Non-pigmented ciliary epithelial cell (primary cell): Measurements from ENCODE around the gene U2AF1L4.
"Not testable (repeated sequence)": the region's sequence is repeated elsewhere in the genome, so short reads cannot be mapped to it uniquely, and the experiment has no call there.

ENCODE experiments used
- DNase-seq: peaks from one replicate; pipeline ENCODE4 v3.0.0-alpha.2; 2010; ENCODE audit warnings: low read depth

Gene U2AF1L4

DNA sequence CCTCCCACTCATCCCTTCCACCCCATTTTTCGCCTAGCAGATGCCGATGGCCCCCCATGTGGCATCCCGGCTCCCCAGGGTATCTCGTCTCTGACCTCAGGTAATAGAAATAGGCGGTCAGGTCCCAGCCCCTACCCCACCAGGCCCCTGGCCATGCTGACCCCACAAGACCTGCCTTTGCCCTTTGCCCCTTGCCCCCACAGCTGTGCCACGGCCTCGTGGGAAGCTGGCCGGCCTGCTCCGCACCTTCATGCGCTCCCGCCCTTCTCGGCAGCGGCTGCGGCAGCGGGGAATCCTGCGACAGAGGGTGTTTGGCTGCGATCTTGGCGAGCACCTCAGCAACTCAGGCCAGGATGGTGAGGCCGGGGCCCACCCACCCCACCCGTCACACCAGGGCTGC is 35.5 kb upstream of the U2AF1L4 start:
- no peak for DNase-seq

DNA sequence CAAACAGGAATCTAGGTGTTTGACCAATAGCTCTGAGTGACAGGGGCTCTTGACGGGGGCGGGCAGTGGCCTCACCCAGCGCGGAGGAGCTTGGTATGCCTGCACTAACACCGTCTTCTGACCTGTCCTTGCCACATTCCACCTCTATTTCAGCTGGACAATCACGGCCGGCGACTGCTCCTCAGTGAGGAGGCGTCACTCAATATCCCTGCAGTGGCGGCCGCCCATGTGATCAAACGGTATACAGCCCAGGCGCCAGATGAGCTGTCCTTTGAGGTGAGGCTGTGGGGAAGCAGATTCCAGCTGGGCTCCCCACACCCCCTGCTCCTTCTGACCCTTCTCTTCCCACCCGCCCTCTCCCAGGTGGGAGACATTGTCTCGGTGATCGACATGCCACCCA is 34.8 kb upstream of the U2AF1L4 start:
- DNase-seq: no peak

DNA sequence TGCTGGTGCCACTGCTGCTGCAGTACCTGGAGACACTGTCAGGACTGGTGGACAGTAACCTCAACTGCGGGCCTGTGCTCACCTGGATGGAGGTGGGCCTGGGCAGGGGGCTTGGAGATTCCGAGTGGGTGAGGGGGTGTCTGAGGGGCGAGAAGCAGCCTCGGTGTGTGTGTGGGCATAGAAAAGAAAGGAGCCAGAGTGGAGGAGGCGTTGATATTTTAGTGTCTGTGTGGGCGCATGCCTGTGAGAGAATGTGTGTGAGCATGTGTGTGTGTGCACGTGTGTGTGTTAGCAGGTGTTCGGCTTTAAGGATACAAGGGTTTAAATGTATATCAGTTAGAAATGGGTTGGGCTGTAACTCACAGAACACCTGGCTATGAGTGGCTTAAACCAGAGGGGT is 33.8 kb upstream of the U2AF1L4 start:
- no peak for DNase-seq

DNA sequence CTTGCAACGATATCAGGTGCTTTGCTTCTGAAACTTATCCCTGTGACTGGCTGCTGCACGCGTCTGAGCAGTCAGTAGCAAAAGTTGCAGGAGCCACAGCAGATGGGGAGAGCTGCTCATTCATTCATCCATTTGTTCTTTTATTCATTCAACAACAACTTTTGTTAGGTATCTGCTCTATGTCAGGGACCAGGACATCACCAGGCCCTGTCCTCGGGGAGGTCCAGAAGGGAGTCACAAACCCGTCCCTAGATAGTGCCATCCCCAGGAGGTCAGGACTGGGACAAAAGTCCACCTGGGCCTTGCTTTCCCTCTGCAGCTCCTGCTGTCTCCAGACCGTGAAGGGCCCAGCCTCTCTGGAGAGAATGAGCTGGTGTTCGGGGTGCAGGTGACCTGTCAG is 32.7 kb upstream of the U2AF1L4 start:
- no peak for DNase-seq

DNA sequence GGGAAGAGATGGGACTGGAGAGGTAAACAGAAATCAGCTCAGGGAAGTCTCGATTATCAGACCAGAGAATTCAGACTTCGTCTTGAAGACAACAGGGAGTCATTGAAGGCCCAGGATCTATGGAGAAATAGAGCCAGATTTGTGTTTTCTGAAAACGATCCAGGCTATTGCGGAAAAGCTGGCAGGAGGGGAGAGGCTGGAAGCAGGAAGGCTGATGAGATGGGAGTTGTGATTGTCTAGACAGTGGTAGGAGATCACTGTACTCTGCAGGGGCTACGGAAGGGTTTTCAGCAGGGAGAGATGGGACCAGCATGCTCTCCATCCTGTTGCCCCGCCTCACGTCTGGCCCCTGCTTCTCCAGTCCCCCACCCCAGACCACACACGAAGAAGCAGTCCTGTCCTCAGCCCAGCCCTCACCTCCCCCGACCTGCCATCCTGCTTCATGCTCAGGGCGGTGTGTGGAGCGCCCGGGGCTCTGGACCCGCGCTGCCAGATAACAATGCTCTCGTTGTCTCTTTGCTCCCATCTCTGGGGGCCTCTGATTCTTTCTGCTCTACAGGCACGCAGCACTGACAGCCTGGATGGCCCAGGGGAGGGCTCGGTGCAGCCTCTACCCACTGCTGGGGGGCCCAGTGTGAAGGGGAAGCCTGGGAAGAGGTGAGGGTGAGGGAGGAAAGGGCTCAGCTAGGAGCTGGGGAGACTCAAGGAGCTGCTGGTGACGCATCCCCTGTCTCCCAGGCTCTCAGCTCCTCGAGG is 32.0 kb upstream of the U2AF1L4 start:
- DNase-seq: no peak

DNA sequence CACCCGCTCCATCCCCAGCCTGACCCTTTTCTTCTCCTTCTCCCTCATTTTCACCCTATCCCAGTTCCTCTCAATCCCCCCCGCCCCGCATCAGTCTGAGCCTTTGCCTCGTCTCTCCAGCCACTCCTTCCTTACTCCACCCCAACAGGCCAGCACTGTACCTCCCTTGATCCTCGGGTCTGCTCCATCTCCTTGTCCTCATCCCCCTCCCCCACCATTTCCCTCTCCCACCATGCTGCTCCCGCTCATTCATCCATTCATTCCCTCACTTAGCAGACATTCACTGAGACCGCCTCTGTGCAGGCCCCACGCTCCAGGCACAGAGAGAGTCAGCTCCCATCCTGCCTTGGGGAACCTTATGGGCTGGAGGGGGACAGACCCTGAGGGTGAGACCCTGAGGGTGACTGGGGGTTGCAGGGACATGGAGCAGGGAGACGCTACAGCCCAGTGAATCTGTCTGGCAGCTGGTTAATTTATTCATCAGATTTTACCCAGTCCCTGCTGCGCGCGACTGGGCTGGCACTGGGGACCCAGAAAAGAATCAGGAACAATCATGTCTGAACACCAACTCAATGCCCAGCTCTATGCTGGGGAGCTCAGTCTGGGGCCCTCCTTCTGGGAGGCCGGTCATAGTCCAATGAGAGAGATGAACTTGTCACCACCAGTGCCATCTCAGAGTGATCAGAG is 31.0 kb upstream of the U2AF1L4 start:
- DNase-seq: no peak

DNA sequence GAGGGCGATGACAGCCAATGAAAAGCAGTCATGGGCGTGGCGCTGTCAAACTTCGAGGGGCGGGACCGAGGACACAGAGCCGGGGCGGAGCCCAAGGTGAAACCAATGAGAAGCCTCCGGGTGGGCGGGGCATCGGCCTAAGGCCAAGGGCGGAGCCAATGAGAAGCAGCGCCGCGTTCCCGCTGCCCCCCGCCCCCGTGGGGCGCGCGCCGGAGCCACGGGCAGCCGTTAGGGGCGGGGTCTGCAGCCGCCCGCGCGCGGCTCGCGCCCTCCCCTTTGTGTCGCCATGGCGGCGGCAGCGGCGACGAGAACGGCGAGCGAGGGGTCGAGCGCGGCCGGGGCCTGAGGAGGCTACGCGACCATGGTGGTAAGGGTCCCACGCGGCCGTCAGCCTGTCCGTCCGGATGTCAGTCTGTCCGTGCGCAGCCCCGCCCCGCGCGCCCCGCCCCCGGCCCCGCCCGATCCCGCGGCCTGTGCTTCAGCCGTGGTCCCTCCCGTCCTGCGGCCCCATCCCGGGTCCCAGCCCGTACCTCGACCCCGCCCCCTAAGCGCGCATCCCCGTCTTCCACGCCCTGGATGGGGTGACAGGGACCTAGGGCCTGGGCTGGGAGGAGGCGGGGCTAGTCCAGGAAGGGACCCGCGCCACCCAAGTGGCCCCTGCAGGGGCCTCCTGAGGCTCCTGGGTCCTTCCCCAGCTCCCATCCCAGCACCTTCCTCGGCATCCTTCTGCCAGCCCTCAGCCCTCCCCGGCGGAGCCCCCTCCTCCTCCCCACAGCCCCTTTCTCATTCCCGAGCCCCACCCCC is 30.3 kb upstream of the U2AF1L4 start, which contains the start of gene ARHGAP33:
Gene ARHGAP33 (plus strand): TSS at position 267 of the 804 bp plus-strand sequence. CDS start 95 bp downstream, at position 362.
- DNase-seq: peak; percentile 78

DNA sequence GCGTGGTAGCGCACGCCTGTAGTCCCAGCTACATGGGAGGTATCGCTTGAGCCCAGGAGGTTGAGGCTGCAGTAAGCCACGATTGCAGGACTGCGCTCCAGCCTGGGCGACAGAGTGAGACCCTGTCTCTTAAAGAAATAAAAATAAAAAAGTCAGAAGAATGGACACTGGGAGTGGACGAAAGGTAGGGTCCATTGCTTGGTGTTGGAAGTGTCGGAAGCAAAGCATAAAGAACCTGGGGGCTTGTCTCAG is 29.8 kb upstream of the U2AF1L4 start:
- no peak for DNase-seq

DNA sequence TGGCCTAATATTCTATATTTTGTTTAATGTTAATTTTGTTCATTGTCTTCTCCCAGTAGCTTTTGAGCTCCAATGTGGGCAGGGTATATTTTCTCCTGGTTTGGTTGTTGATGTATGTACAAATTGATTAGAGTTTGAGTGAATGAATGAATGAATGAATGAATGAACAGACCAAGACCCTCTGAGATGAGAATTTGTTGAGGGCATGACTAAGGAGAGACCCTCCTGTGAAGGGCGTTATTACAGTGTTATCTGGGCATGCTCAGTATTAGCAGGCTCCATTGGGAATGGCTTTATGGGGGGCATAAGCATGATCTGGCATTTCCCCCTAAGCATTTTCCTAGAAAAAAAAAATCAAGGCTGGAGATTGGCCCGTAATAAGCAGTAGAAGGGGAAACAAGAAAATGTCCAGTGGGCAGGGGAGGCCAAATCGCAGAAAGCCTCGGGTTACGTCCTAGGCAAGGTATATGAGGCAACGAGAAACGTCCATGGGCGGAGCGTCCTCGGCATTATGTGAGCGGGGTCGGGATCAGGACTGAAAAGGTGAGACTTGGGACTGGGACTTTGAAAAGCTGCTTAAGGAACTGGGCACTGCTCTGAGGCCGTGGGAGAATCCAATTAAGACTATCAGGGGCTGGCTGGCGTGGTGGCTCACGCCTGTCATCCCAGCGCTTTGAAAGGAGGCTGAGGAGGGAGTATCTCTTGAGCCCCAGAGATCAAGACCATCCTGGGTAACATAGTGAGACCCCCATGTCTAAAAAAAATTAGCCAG is 29.2 kb upstream of the U2AF1L4 start:
- no peak for DNase-seq

DNA sequence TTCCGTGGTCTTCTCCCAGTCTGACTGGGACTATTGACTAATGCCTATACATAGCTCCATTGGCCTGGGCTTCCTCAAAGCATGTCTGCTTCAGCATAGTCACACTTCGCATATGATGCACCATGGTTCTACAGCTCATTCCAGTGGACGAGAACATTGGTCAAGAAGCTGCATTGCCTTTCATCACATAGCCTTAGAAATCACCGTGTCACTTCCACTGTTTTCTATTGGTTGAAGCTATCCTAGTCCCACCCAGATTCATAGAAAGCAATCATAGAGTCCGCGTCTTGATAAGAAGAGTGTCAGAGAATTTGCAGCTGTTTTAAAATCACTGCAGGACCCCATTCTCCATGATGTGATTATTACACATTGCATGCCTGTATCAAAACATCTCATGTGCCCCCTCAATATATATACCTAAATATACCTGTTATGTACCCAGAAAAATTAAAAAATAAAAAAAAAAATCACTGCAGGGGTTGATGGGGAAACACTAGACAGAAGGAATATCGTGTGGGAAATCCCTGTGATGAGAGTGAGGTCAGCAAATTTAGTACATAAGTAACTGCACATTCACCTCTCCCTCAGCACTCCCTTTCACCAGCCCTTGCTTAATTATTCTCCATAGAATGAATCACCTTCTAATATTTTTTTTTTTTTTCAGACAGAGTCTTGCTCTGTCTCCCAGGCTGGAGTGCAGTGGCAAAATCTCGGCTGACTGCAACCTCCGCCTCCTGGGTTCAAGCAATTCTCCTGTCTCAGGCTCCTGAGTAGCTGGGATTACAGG is 28.0 kb upstream of the U2AF1L4 start:
- no peak for DNase-seq

DNA sequence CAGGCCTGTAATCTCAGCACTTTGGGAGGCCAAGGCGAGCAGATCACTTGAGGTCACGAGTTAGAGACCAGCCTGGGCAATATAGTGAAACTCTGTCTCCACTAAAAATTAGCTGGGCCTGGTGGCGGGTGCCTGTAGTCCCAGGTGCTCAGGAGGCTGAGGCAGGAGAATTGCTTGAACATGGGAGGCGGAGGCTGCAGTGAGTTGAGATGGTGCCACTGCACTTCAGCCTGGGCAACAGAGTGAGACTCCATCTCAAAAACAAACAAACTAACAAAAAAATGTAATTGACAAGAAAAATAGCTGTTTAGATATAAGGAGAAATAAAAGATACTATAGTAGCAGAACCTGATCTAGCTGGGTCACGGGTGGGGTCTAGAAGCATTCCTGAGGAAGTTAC is 27.1 kb upstream of the U2AF1L4 start:
- not testable (repeated sequence) for DNase-seq

DNA sequence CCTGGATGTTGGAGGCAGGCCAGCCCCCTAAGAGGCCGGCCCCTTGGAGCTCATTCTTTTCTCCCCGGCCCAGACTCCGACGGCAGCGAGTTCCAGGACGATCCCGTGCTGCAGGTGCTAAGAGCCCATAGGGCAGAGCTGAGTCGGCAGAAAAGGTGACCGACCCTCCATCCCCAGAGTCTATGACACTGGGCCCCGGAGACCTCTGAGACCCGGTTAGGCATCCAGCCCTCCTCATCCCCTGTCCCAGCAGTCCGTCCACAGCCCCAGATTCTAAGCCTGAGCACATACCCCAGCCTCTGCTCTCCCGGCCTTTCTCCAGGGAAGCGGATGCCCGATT is 22.8 kb upstream of the U2AF1L4 start:
- no peak for DNase-seq

DNA sequence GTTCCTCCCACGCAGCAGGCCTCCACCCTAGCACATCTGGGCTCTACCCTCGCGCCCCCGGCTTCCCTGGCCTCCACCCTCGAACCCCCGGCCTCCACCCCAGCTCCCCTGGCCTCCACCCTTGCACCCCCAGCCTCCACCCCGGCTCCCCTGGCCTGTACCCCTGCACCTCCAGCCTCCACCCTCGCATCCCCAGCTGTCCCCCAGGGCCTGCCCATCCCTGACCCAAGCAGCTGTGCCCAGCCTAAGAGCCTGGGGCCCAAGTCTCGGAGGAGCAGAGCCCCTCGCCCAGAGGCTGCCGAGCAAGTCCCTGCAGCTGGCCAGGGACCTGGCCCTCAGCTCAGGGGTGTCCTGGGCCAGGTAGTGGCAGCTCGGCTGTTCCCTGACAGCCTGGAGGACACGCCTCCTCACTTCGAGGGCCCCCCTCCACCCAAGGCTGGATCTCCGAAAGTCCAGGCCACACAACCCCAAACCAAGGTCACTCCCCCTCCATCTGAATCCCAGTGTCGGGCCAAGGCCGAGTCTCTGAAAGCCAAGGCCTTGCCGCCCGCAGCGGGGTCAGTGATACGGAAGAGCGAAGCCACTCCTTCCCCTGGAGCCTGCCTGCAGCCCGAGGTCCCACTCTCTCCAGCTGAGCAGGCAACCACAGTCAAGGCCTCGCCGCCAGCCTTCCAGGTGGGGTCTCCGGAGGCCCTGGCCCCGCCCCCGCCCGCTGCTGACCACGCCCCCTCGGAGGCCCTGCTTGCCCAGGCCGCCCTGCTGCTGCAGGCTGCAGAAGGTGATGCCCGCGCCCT is 22.3 kb upstream of the U2AF1L4 start:
- DNase-seq: no peak

DNA sequence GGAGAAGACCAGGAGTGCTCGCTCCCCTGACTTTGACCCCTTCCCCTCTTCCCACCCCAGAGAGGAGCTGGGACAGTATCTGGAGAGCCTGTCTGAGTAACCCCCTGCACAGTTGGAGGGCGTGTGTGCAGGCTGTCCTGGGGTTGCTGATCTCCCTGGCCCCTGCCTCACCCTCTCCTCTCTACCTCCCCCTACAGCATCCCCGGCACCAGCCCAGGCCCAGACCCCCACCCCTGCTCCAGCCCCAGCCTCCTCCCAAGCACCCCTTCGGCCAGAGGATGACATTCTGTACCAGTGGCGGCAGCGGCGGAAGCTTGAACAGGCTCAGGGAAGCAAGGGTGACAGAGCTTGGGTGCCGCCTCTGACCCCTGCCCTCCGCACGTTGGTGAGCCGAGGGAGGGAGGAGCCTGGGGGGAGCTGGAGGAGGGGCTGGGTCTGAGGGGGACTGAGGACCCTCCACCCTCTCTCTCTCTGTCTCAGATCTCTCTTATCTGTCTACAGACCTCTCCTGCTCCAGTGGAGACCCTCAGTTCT is 21.4 kb upstream of the U2AF1L4 start:
- no peak for DNase-seq

DNA sequence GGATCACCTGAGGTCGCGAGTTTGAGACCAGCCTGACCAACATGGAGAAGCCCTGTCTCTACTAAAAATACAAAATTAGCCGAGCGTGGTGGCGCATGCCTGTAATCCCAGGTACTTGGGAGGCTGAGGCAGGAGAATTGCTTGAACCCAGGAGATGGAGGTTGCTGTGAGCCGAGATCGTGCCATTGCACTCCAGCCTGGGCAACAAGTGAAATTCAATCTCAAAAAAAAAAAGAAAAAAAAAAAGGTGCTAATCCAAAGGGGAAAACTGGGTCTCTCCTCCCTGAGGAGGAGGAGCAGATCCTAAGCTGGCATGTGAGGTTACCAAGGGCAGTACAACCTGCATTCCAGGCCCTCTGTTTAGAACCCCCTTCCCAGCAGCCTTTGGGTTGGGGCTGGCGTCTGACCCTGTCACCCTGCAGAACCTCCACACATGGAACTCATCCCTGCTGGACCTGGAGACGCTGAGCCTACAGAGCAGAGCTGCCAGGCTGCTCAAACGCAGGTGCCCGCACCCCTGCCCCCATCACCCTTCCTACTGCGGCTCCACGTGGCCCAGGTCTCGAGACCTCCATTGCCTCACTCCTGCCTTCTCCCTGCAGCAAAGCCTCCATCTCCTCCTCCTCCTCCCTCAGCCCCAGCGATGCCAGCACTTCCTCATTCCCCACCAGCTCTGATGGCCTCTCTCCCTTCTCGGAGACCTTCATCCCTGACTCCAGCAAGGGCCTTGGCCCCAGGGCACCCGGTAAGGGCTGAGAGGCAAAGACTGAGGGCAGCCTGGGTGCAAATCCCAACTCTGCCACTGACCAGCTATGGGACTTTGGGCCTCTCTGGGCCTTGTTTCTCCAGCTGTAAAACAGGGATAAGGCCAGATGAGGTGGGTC is 19.5 kb upstream of the U2AF1L4 start:
- DNase-seq: no peak

DNA sequence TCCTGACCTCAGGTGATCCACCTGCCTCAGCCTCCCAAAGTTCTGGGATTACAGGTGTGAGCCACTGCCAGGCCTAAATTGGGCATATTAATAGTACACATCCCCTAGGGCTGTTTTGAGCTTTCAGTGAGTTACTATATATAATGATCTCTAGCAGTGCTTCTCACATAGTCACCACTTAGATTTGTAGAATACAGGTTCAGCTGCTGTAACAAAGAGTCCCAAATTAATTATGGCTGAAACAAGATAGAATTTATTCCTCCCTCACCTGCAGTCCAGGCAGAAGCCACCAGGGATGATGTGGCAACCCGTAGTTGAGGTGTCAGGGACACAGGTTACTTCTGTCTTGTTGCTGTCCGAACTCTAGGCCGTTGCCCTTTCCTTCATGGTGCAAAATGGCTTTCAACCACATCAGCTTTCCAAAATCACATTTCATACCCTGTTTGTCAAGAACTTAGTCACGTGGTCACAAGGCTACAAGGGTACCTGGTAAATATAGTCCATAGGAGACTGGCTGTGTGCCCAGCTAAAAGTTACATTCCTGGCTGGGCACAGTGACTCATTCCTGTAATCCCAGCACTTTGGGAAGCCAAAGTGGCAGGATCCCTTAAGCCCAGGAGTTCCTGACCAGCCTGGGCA is 15.6 kb upstream of the U2AF1L4 start:
- DNase-seq: no peak

DNA sequence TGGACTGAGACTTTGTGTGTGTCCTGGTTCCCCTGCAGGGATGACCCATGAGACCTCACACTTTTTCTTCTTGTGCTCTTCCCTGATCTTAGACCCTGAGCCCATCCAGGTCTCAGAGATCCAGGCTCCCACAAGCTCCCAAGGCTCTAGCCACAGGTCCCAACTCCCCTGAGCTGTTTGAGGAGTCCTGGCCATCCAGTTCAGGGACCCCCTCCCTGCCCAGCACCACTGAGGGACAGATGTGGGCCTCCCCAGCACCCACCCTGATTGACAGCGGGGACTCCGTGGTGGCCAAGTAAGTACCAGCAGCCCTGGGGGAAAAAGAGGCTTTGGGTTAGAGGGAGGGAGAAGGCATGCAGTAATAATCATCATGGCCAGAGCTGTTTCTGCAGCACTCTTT is 14.5 kb upstream of the U2AF1L4 start:
- DNase-seq: no peak

DNA sequence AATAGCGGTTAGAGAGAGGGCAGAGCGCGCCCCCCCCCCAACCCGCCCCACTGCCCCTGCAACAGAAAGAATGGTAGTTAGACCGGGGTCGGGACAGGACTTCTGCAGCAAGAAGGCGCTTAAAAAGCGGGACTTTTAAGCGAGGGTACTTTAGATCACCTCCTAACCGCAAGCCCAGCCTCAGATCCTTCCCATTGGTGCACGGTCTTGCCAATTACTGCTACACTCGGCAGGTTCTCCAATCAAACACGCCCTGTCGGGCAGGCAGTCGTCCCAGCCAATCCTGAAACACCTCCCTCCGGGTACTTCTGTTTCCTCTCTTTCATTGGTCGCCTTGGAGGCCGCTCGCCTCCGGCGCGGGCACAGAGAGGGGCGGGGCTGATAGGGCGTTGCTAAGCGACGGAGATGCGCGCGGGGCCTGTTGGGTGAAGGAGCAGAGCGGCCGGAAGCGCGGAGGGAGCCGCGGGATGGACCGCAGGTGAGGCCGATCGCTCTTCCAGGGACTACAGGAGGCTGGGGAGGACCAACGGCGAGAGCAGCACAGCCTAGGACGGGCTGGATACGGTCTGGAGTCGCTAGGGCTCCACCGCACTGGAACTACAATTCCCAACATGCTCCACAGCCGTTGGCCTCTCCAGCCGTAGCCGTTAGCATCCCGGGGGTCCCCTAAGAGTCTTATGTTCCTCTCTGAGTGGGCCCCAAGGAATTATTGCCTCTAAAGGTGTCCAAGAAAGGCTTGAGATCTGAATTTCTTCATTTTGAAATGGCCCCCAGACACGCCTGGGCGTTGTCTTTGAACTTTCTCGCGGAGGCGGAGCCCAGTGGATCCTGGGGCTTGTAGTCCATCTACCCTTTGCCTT is 12.8 kb upstream of the U2AF1L4 start, which contains the start of gene PROSER3:
Gene PROSER3 (plus strand): TSS at position 428 of the 860 bp plus-strand sequence. CDS start 40 bp downstream, at position 468.
- DNase-seq: peak; percentile 100
